ENCODE results near the gene SH3D19.

Gene SH3D19

DNA sequence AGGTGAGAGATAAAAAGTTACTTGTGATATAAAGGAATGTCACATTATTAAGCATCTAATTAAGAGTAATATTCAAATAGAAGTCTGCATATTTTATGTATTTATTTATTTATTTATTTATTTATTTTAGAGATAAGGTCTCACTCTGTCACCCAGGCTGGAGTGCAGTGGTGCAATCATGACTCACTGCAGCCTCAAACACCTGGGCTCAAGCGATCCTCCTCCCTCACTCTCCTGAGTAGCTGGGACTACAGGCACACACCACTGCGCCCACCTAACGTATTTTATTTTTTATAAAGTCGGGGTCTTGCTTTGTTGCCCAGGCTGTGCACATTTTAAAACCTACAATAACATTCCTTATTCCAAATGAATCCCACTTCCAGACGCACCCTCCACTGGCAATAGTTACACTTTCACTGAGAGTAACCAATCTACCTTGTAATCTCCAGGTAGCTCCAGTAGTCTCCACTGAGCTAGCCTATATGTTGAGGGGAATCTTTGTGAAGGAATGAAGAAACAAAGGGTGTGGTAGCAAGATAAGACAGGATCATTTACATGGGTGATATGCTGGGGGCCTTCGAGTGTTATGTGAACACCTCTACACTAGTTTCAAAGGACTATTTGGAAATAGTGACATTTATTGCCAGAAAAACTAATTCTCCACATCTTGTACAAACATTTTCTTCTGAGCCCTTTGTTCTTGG is 11.9 kb downstream of the SH3D19 start:
- H3K9ac ChIP-seq (ENCODE audit: low read depth in 1 of 2, low read length in 2 of 2), result no peak overlapping the region
- H3K27me3 ChIP-seq (ENCODE audit: control insufficient read depth in 1 of 2, insufficient read depth in 2 of 2, low read length in 2 of 2), result no peaks in the 10 kb centered on the region
- no peak overlapping the region for H3K27ac ChIP-seq (ENCODE audit: low read depth, low read length)
- H3K36me3 ChIP-seq (ENCODE audit: control insufficient read depth in 1 of 2, insufficient read depth in 2 of 2, low read length in 2 of 2), result peaks cover 0 to 1% of the 10 kb centered on the region in 2 donors
- H3K4me3 ChIP-seq (ENCODE audit: low read depth in 1 of 2, low read length in 2 of 2), result peak overlapping the region in 1 of 2 donors; percentile 41
- H3K4me1 ChIP-seq (ENCODE audit: control insufficient read depth in 1 of 2, insufficient read depth in 2 of 2, low read length in 2 of 2), result peaks cover 32 to 44% of the 10 kb centered on the region in 2 donors
- no peaks in the 10 kb centered on the region for H3K9me3 ChIP-seq (ENCODE audit: control insufficient read depth in 1 of 2, low read length in 2 of 2)

DNA sequence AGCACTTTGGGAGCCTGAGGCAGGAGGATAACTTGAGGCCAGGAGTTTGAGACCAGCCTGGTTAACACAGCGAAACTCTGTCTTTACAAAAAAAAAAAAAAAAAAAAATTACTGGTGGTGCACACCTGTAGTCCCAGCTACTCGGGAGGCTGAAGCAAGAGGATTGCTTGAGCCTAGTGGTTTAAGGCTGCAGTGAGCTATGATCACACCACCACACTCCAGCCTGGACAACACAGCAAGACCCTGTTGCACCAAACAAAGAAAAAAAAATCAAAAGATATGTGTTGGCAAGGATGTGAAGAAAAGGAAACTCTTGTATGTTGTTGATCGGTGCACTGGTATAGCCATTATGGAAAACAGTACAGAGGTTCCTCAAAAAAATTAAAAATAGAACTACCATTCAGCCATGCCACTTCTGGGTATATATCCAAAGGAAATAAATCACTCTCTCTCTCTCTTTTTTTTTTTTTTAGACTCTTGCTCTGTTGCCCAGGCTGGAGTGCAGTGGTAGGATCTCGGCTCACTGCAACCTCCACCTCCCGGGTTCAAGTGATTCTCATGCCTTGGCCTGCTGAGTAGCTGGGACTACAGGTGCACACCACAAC is 15.2 kb downstream of the SH3D19 start:
- Histone ChIP-seq H3K36me3 (ENCODE audit: control insufficient read depth in 1 of 2, insufficient read depth in 2 of 2, low read length in 2 of 2) (peaks cover 0 to 7% of the 10 kb centered on the region in 2 donors), H3K4me3 (ENCODE audit: low read depth in 1 of 2, low read length in 2 of 2) (no peak overlapping the region), H3K27me3 (ENCODE audit: control insufficient read depth in 1 of 2, insufficient read depth in 2 of 2, low read length in 2 of 2) (no peaks in the 10 kb centered on the region), H3K27ac (ENCODE audit: low read depth, low read length) (no peak overlapping the region), H3K4me1 (ENCODE audit: control insufficient read depth in 1 of 2, insufficient read depth in 2 of 2, low read length in 2 of 2) (peaks cover 10 to 32% of the 10 kb centered on the region in 2 donors), H3K9ac (ENCODE audit: low read depth in 1 of 2, low read length in 2 of 2) (no peak overlapping the region), H3K9me3 (ENCODE audit: control insufficient read depth in 1 of 2, low read length in 2 of 2) (no peaks in the 10 kb centered on the region)

- H3K4me1 ChIP-seq (ENCODE audit: control insufficient read depth in 1 of 2, insufficient read depth in 2 of 2, low read length in 2 of 2), result peaks cover 3 to 18% of the 10 kb centered on the region in 2 donors
- H3K27ac ChIP-seq (ENCODE audit: low read depth, low read length), result no peak overlapping the region
- no peak overlapping the region for H3K4me3 ChIP-seq (ENCODE audit: low read depth in 1 of 2, low read length in 2 of 2)
- H3K9ac ChIP-seq (ENCODE audit: low read depth in 1 of 2, low read length in 2 of 2), result no peak overlapping the region
- no peaks in the 10 kb centered on the region for H3K9me3 ChIP-seq (ENCODE audit: control insufficient read depth in 1 of 2, low read length in 2 of 2)
- H3K27me3 ChIP-seq (ENCODE audit: control insufficient read depth in 1 of 2, insufficient read depth in 2 of 2, low read length in 2 of 2), result no peaks in the 10 kb centered on the region
- H3K36me3 ChIP-seq (ENCODE audit: control insufficient read depth in 1 of 2, insufficient read depth in 2 of 2, low read length in 2 of 2), result peaks cover 0 to 9% of the 10 kb centered on the region in 2 donors
Measured at GRCh38 chr4:151304755-151305154, 20.6 kb downstream of the SH3D19 start.

GRCh38 chr4:151304226-151304625 is 21.2 kb downstream of the SH3D19 start:
- no peak overlapping the region for H3K27ac ChIP-seq (ENCODE audit: low read depth, low read length)
- H3K9ac ChIP-seq (ENCODE audit: low read depth in 1 of 2, low read length in 2 of 2), result no peak overlapping the region
- H3K27me3 ChIP-seq (ENCODE audit: control insufficient read depth in 1 of 2, insufficient read depth in 2 of 2, low read length in 2 of 2), result no peaks in the 10 kb centered on the region
- H3K9me3 ChIP-seq (ENCODE audit: control insufficient read depth in 1 of 2, low read length in 2 of 2), result no peaks in the 10 kb centered on the region
- H3K36me3 ChIP-seq (ENCODE audit: control insufficient read depth in 1 of 2, insufficient read depth in 2 of 2, low read length in 2 of 2), result peaks cover 0 to 9% of the 10 kb centered on the region in 2 donors
- H3K4me1 ChIP-seq (ENCODE audit: control insufficient read depth in 1 of 2, insufficient read depth in 2 of 2, low read length in 2 of 2), result peaks cover 3 to 18% of the 10 kb centered on the region in 2 donors
- H3K4me3 ChIP-seq (ENCODE audit: low read depth in 1 of 2, low read length in 2 of 2), result no peak overlapping the region

GRCh38 chr4:151302432-151302831 is 23.0 kb downstream of the SH3D19 start:
- Histone ChIP-seq H3K4me3 (ENCODE audit: low read depth in 1 of 2, low read length in 2 of 2) (no peak overlapping the region), H3K36me3 (ENCODE audit: control insufficient read depth in 1 of 2, insufficient read depth in 2 of 2, low read length in 2 of 2) (peaks cover 0 to 4% of the 10 kb centered on the region in 2 donors), H3K9me3 (ENCODE audit: control insufficient read depth in 1 of 2, low read length in 2 of 2) (no peaks in the 10 kb centered on the region), H3K27ac (ENCODE audit: low read depth, low read length) (no peak overlapping the region), H3K27me3 (ENCODE audit: control insufficient read depth in 1 of 2, insufficient read depth in 2 of 2, low read length in 2 of 2) (no peaks in the 10 kb centered on the region), H3K9ac (ENCODE audit: low read depth in 1 of 2, low read length in 2 of 2) (no peak overlapping the region), H3K4me1 (ENCODE audit: control insufficient read depth in 1 of 2, insufficient read depth in 2 of 2, low read length in 2 of 2) (peaks cover 3 to 18% of the 10 kb centered on the region in 2 donors)

DNA sequence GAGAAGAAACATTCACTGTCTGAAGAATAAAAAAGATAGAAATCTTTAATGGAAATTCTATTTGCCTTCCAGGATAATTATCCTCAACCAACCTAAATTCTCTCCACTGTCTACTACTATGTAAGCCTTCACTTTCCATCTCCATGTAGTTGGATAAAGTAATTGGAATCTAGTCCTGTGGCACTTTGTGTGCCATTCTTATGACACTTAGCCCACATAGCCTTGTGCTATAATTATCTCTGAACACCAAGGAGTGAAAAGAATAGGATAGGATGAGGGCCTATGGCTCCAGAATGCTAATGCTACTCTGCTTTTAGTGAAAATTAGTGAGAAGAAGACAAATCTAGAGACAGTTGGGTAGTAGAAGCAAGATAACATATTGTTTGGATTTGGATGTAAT is 28.2 kb downstream of the SH3D19 start:
- no peaks in the 10 kb centered on the region for H3K9me3 ChIP-seq (ENCODE audit: control insufficient read depth in 1 of 2, low read length in 2 of 2)
- H3K27ac ChIP-seq (ENCODE audit: low read depth, low read length), result no peak overlapping the region
- H3K27me3 ChIP-seq (ENCODE audit: control insufficient read depth in 1 of 2, insufficient read depth in 2 of 2, low read length in 2 of 2), result no peaks in the 10 kb centered on the region
- H3K9ac ChIP-seq (ENCODE audit: low read depth in 1 of 2, low read length in 2 of 2), result no peak overlapping the region
- H3K36me3 ChIP-seq (ENCODE audit: control insufficient read depth in 1 of 2, insufficient read depth in 2 of 2, low read length in 2 of 2), result peaks cover 0 to 2% of the 10 kb centered on the region in 2 donors
- H3K4me1 ChIP-seq (ENCODE audit: control insufficient read depth in 1 of 2, insufficient read depth in 2 of 2, low read length in 2 of 2), result peaks cover 14 to 27% of the 10 kb centered on the region in 2 donors
- no peak overlapping the region for H3K4me3 ChIP-seq (ENCODE audit: low read depth in 1 of 2, low read length in 2 of 2)

GRCh38 chr4:151296227-151296626 is 29.2 kb downstream of the SH3D19 start:
- Histone ChIP-seq H3K4me1 (ENCODE audit: control insufficient read depth in 1 of 2, insufficient read depth in 2 of 2, low read length in 2 of 2) (peaks cover 14 to 27% of the 10 kb centered on the region in 2 donors), H3K36me3 (ENCODE audit: control insufficient read depth in 1 of 2, insufficient read depth in 2 of 2, low read length in 2 of 2) (peaks cover 0 to 2% of the 10 kb centered on the region in 2 donors), H3K4me3 (ENCODE audit: low read depth in 1 of 2, low read length in 2 of 2) (no peak overlapping the region), H3K27ac (ENCODE audit: low read depth, low read length) (no peak overlapping the region), H3K9ac (ENCODE audit: low read depth in 1 of 2, low read length in 2 of 2) (no peak overlapping the region), H3K9me3 (ENCODE audit: control insufficient read depth in 1 of 2, low read length in 2 of 2) (no peaks in the 10 kb centered on the region), H3K27me3 (ENCODE audit: control insufficient read depth in 1 of 2, insufficient read depth in 2 of 2, low read length in 2 of 2) (no peaks in the 10 kb centered on the region)

DNA sequence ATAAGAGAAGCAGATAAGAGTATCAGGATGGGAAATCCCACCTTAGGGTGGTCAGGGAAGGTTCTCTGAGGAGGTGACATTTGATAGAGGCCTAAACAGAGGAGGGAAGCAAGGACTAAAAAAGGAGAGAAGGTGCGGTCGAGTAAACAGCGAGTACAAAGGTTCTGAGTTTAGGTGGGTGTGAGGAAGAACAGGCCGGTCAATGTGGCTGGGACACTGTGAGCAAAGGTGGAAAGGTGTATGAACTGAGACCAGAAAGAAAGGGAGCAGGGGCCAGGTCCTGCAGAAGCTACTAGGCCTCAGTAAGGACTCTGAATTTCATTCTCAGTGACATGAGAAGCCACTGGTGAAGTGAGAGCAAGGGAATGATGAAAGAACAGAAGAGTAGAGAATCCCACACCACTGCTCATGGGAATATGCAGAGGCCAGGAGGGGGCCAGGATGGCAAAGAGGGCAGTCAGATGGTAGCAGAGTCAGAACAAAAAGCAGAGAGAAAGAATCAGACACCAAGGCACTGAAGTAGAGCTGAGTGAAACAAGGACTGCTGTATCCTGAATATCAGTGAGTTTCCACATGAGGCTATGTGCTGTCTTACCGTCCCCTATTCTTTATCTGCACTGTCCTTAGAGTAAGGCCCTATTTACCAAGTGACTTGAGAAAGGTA is 30.4 kb downstream of the SH3D19 start:
- Histone ChIP-seq H3K4me3 (ENCODE audit: low read depth in 1 of 2, low read length in 2 of 2) (peak overlapping the region; percentile 11 to 13), H3K36me3 (ENCODE audit: control insufficient read depth in 1 of 2, insufficient read depth in 2 of 2, low read length in 2 of 2) (peaks cover 0 to 3% of the 10 kb centered on the region in 2 donors), H3K9me3 (ENCODE audit: control insufficient read depth in 1 of 2, low read length in 2 of 2) (no peaks in the 10 kb centered on the region), H3K4me1 (ENCODE audit: control insufficient read depth in 1 of 2, insufficient read depth in 2 of 2, low read length in 2 of 2) (peaks cover 14 to 27% of the 10 kb centered on the region in 2 donors), H3K27me3 (ENCODE audit: control insufficient read depth in 1 of 2, insufficient read depth in 2 of 2, low read length in 2 of 2) (no peaks in the 10 kb centered on the region), H3K9ac (ENCODE audit: low read depth in 1 of 2, low read length in 2 of 2) (no peak overlapping the region), H3K27ac (ENCODE audit: low read depth, low read length) (no peak overlapping the region)

DNA sequence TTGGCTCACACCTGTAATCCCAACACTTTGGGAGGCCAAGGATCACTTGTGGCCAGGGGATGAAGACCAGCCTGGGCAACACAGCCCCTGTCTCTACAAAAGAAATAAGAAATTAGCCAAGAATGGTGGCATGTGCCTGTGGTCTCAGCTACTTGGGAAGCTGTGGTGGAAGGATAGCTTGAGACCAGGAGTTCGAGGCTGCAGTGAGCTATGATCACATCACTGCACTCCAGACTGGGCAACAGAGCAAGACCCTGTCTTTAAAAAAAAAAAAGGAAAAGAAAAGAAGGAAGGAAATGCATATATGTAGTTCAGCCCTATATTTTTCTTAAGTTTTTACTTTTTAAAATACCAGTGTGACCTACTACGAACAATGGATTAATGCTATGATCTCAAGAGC is 33.4 kb downstream of the SH3D19 start:
- Histone ChIP-seq H3K36me3 (ENCODE audit: control insufficient read depth in 1 of 2, insufficient read depth in 2 of 2, low read length in 2 of 2) (peaks cover 0 to 4% of the 10 kb centered on the region in 2 donors), H3K9me3 (ENCODE audit: control insufficient read depth in 1 of 2, low read length in 2 of 2) (no peaks in the 10 kb centered on the region), H3K27me3 (ENCODE audit: control insufficient read depth in 1 of 2, insufficient read depth in 2 of 2, low read length in 2 of 2) (no peaks in the 10 kb centered on the region), H3K9ac (ENCODE audit: low read depth in 1 of 2, low read length in 2 of 2) (no peak overlapping the region), H3K27ac (ENCODE audit: low read depth, low read length) (no peak overlapping the region), H3K4me3 (ENCODE audit: low read depth in 1 of 2, low read length in 2 of 2) (no peak overlapping the region), H3K4me1 (ENCODE audit: control insufficient read depth in 1 of 2, insufficient read depth in 2 of 2, low read length in 2 of 2) (peaks cover 14 to 27% of the 10 kb centered on the region in 2 donors)

GRCh38 chr4:151291485-151291884 is 33.9 kb downstream of the SH3D19 start:
- H3K27ac ChIP-seq (ENCODE audit: low read depth, low read length), result no peak overlapping the region
- peaks cover 0 to 4% of the 10 kb centered on the region in 2 donors for H3K36me3 ChIP-seq (ENCODE audit: control insufficient read depth in 1 of 2, insufficient read depth in 2 of 2, low read length in 2 of 2)
- H3K4me3 ChIP-seq (ENCODE audit: low read depth in 1 of 2, low read length in 2 of 2), result no peak overlapping the region
- no peak overlapping the region for H3K9ac ChIP-seq (ENCODE audit: low read depth in 1 of 2, low read length in 2 of 2)
- H3K27me3 ChIP-seq (ENCODE audit: control insufficient read depth in 1 of 2, insufficient read depth in 2 of 2, low read length in 2 of 2), result no peaks in the 10 kb centered on the region
- peaks cover 14 to 25% of the 10 kb centered on the region in 2 donors for H3K4me1 ChIP-seq (ENCODE audit: control insufficient read depth in 1 of 2, insufficient read depth in 2 of 2, low read length in 2 of 2)
- H3K9me3 ChIP-seq (ENCODE audit: control insufficient read depth in 1 of 2, low read length in 2 of 2), result no peaks in the 10 kb centered on the region
